Endothelial cell of umbilical vein (primary cell): ENCODE data around the gene NF1. TPM values are rescaled to one million over a fixed set of nuclear protein-coding genes. Genes with fewer than 3 reads are reported as not detected.

Source experiments
- BruUV-seq: library from RNA; stranded (reverse); fragments of 400-500 nt; replicated peaks from 2 replicates; lab custom pipeline; 2021; lab: Mats Ljungman, UMichigan
- CTCF ChIA-PET: fragments of 300-600, 350-600 bp; sonication (Branson Sonifier 250); formaldehyde crosslinking; loops from one replicate; lab custom pipeline; 2021; ENCODE audit warnings: antibody characterized with exemption, inconsistent platforms; lab: Charles Lee
- POLR2A ChIA-PET: fragments of 300-600, 350-600 bp; sonication (Branson Sonifier 250); formaldehyde crosslinking; loops from one replicate; lab custom pipeline; 2021; ENCODE audit warnings: antibody characterized with exemption, inconsistent platforms; lab: Charles Lee
- DNase-seq: peaks from one replicate; pipeline ENCODE4 v3.0.0-alpha.2; 2011; ENCODE audit warnings: low read depth, low spot score
- FAIRE-seq: peaks from 2 replicates; lab custom pipeline; 2011; peaks lifted over from hg19 to GRCh38; lab: Jason Lieb, UNC
- H2AFZ ChIP-seq: 2 replicates; pipeline ENCODE4 v1.6.0; 2012; ENCODE audit warnings: low read depth, low read length, control low read depth, inconsistent platforms
- H3K27ac ChIP-seq: 2 replicates; pipeline ENCODE4 v1.5.1; 2011; ENCODE audit warnings: low read depth, mild to moderate bottlenecking, control low read depth, low read length, moderate library complexity; ENCODE audit not compliant: insufficient read depth
- H3K27me3 ChIP-seq, 2 experiments: 2 replicates each; pipeline versions ENCODE4 v1.6.0 to v1.6.1; 2011; ENCODE audit warnings: low read length in 2 of 2, mixed read lengths in 1 of 2; ENCODE audit not compliant: control insufficient read depth in 2 of 2, insufficient read depth in 2 of 2
- H3K36me3 ChIP-seq, 2 experiments: 2 replicates in 1 of 2; 3 replicates in 1 of 2; pipeline ENCODE4 v1.5.1; 2011; ENCODE audit warnings: low read length in 2 of 2, mild to moderate bottlenecking in 1 of 2, moderate library complexity in 1 of 2; ENCODE audit not compliant: control insufficient read depth in 2 of 2, insufficient read depth in 2 of 2; ENCODE audit errors: extremely low read depth in 1 of 2
- H3K4me1 ChIP-seq: 3 replicates; pipeline ENCODE4 v1.5.1; 2011; ENCODE audit warnings: mild to moderate bottlenecking, low read length; ENCODE audit not compliant: control insufficient read depth, insufficient read depth; ENCODE audit errors: extremely low read depth
- H3K4me2 ChIP-seq: 2 replicates; pipeline ENCODE4 v1.6.1; 2011; ENCODE audit warnings: low read length, control low read depth, mixed read lengths; ENCODE audit not compliant: insufficient read depth
- H3K4me3 ChIP-seq, 3 experiments: fragments of 200-600 bp in 1 of 3; sonication (generic), shearing (Covaris generic) in 1 of 3; replicated peaks in 1 of 3; 2 replicates each; pipeline ENCODE4 v1.5.1; 2011 to 2016; ENCODE audit warnings: control low read depth in 3 of 3, low read length in 3 of 3, mild to moderate bottlenecking in 2 of 3, inconsistent platforms in 1 of 3, low read depth in 1 of 3, moderate library complexity in 1 of 3; ENCODE audit not compliant: insufficient read depth in 1 of 3
- H3K79me2 ChIP-seq: 2 replicates; pipeline ENCODE4 v1.6.0; 2012; ENCODE audit warnings: low read length, inconsistent platforms; ENCODE audit not compliant: control insufficient read depth, insufficient read depth
- H3K9ac ChIP-seq: replicated peaks from 2 replicates; pipeline ENCODE3; 2011; ENCODE audit warnings: low read length, control low read depth; ENCODE audit not compliant: insufficient read depth; ENCODE audit errors: extremely low read depth
- H3K9me1 ChIP-seq: replicated peaks from 3 replicates; pipeline ENCODE4 v1.6.0; 2011; ENCODE audit warnings: mild to moderate bottlenecking, low read length; ENCODE audit not compliant: control insufficient read depth, insufficient read depth; ENCODE audit errors: extremely low read depth
- H3K9me3 ChIP-seq: replicated peaks from 2 replicates; pipeline ENCODE4 v1.5.1; 2012; ENCODE audit warnings: low read length, inconsistent platforms; ENCODE audit not compliant: control insufficient read depth, insufficient read depth
- H4K20me1 ChIP-seq: replicated peaks from 2 replicates; pipeline ENCODE3; 2011; ENCODE audit warnings: mild to moderate bottlenecking, low read length; ENCODE audit not compliant: control insufficient read depth, insufficient read depth; ENCODE audit errors: extremely low read depth
- EZH2 ChIP-seq: IDR thresholded peaks from 2 replicates; pipeline ENCODE4 v1.6.1; 2012; ENCODE audit warnings: borderline replicate concordance, low read depth, mild to moderate bottlenecking, moderate library complexity, low read length, inconsistent platforms; ENCODE audit not compliant: severe bottlenecking
- POLR2A ChIP-seq: IDR thresholded peaks from 2 replicates; pipeline ENCODE4 v1.6.1; 2012; ENCODE audit warnings: low read depth, mild to moderate bottlenecking, control low read depth, low read length
- POLR2AphosphoS5 ChIP-seq: IDR thresholded peaks from 2 replicates; pipeline ENCODE4 v1.6.1; 2012; ENCODE audit warnings: low read depth, mild to moderate bottlenecking, control low read depth, low read length, moderate library complexity; ENCODE audit not compliant: insufficient read depth
- dilution Hi-C: fragments of 300-500 bp; cut with MboI; formaldehyde crosslinking; loops from one replicate; pipeline ENCODE4 v1.15.0; 2019; ENCODE audit warnings: low sequenced_read_pairs; ENCODE audit not compliant: extremely low pct_ligation_motif_present
- intact Hi-C: fragments of 100-400 bp; cut with micrococcal nuclease; formaldehyde crosslinking; loops from one replicate; pipeline ENCODE4 v1.10.0; 2022
- polyA plus RNA-seq, 4 experiments: library from polyadenylated mRNA; depleted of rRNA in 3 of 4; stranded (reverse) in 3 of 4; unstranded in 1 of 4; fragments of >200 nt; gene quantifications; 2 replicates each; pipeline versions ENCODE4 v1.2.1 to v1.2.3, GENCODE V29; 2011 to 2012; ENCODE audit warnings: missing spikeins in 1 of 4
- total RNA-seq: library from RNA; stranded (reverse); gene quantifications from 2 replicates; pipeline ENCODE4 v1.2.3, GENCODE V29; 2021
- TF ChIP-seq, protein P1 (sequence below), 2 donors: IDR thresholded peaks; 1 replicate in 1 of 2; 2 replicates in 1 of 2; pipeline ENCODE4 v1.5.1; 2011; ENCODE audit warnings: low read length in 2 of 2, mild to moderate bottlenecking in 2 of 2, moderate library complexity in 2 of 2, control low read depth in 1 of 2, inconsistent platforms in 1 of 2, low read depth in 1 of 2; ENCODE audit not compliant: insufficient read depth in 1 of 2; ENCODE audit errors: extremely low read depth in 1 of 2

The NF1 gene
- total and polyA plus RNA-seq, 2 donors (not counting 3 experiments of a cell fraction or from before 2014, with no cell fraction given) = 13.7 to 42.4 TPM

DNA sequence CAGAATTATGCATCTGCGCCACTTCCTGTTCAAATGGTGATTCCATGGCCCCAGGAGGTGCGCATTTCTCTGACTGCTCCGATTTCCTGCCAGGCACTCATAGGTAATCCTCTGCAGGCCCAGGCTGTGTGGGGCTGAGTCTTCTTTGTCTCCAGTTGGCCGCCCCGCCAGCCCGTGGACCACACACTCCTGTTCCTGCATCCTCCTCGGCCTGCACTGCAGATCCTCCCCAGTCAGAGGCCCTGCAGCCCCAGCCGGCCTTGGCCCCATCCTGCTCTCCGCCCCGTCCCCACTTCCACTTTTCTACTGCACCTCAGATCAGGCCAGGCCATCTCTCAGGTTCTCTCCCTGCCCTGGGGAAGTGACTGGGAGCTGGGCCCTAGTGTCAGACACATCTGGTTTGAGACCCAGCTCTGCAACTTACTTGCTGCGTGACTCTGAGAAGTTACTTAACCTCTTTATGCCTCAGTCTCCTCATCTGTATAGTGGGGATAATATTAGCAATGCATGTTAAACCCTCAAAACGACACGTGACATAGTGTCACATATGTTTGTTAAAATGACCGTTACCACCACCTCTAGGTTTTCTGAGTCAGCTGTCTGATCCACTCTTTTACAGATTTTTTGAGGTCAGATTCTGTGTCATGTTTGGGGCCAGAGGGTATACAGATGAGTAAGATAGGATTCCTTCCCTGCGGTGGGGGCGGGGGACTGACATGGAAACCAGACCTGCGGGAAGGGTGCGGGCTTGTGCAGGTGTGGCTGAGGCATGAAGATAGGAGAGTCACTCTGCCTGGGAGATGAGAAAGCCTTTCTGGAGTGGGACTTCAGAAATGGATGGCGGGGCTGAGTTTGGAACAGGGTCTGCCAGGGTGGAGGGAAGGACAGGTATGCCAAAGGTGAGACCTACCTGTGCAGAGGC is 309.5 kb downstream of the NF1 start:
- Histone ChIP-seq H3K4me3 (no peak overlapping the region), H3K9me1 (no peaks in the 10 kb centered on the region), H3K4me1 (no peaks in the 10 kb centered on the region), H3K27ac (no peak overlapping the region), H3K9me3 (no peaks in the 10 kb centered on the region), H3K36me3 (no peaks in the 10 kb centered on the region), H4K20me1 (no peaks in the 10 kb centered on the region), H3K27me3 (peaks cover 3 to 11% of the 10 kb centered on the region in 2 experiments), H3K9ac (no peak overlapping the region), H3K79me2 (no peaks in the 10 kb centered on the region), H3K4me2 (no peak overlapping the region), H2AFZ (no peak overlapping the region)
- no TSS peak for BruUV-seq
- FAIRE-seq (no peak), DNase-seq (no peak)
- TF ChIP-seq POLR2A = no peak
- TF ChIP-seq, protein P1, sequence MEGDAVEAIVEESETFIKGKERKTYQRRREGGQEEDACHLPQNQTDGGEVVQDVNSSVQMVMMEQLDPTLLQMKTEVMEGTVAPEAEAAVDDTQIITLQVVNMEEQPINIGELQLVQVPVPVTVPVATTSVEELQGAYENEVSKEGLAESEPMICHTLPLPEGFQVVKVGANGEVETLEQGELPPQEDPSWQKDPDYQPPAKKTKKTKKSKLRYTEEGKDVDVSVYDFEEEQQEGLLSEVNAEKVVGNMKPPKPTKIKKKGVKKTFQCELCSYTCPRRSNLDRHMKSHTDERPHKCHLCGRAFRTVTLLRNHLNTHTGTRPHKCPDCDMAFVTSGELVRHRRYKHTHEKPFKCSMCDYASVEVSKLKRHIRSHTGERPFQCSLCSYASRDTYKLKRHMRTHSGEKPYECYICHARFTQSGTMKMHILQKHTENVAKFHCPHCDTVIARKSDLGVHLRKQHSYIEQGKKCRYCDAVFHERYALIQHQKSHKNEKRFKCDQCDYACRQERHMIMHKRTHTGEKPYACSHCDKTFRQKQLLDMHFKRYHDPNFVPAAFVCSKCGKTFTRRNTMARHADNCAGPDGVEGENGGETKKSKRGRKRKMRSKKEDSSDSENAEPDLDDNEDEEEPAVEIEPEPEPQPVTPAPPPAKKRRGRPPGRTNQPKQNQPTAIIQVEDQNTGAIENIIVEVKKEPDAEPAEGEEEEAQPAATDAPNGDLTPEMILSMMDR (IDR thresholded peaks at IDR 0.05; ENCODE audit: extremely low read depth in 1 of 2, insufficient read depth in 1 of 2, low read depth in 1 of 2, low read length in 2 of 2) = no peak
- TF ChIP-seq EZH2 = no peak
- TF ChIP-seq POLR2AphosphoS5 = no peak
- intact Hi-C loops = no loop called here
- dilution Hi-C loops = no loop called here
- ChIA-PET POLR2A (no interaction called here), CTCF (no interaction called here)
